NCI-H2107 treated with DMSO at 0.1 percent for 48 hours (cell line): ENCODE measurements around the gene ESAM.
"Not testable (repeated sequence)": the region's sequence is repeated elsewhere in the genome, so short reads cannot be mapped to it uniquely, and the experiment has no call there.

Experiments
- DNase-seq: peaks from one replicate; lab custom pipeline; 2025; ENCODE audit not compliant: unreplicated experiment; lab: John Stamatoyannopoulos, UW

ESAM gene

DNA sequence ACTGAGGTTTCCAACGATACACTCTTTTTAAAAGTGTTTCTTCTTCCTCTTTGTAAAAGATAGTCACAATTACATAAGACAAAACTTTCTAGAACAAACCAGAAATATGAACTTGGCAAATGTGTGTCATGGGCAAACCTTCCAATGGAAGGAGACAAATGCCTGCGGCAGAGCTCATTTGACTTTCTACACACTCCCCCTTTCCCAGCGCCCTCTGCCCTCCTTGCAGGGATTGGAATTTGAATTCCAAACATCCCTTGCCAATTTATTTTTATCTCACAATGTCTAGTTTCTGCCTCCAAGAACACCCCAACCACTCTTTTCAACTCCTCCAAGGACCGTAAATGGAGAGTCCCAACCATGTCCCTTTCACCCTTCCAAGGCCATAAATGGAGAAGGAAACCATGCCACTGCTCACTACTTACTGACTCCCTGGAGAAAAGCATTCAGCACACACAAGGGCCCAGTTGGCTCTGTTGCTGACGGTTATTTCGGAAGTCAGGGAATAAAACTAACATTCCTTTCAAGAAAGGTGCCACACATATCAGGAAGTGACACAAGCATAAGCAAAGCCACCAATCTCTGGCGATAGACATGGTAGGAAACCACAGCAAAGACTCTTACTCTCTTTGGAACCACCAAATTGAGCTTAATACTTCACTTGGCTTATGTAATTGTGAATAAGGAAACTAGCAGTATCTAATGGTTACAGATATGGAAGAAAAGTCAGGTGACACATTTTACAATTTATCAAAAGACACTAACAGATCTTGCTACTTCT lies 15.0 kb upstream of the ESAM start:
- no peak for DNase-seq

DNA sequence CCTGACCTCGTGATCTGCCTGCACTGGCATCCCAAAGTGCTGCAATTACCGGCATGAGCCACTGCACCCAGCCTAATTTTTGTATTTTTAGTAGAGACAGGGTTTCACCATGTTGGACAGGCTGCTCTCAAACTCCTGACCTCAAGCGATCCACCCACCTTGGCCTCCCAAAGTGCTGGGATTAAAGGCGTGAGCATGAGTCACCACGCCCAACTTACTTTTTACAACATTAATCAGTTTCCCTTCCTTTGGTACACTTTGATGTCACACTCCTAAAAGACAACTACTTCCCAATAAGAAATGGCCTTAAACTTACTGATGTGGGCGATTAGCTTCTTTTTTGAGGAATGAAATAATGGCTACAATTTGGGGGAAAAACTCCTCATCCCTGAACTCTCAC lies 8.9 kb upstream of the ESAM start:
- not testable (repeated sequence) for DNase-seq

DNA sequence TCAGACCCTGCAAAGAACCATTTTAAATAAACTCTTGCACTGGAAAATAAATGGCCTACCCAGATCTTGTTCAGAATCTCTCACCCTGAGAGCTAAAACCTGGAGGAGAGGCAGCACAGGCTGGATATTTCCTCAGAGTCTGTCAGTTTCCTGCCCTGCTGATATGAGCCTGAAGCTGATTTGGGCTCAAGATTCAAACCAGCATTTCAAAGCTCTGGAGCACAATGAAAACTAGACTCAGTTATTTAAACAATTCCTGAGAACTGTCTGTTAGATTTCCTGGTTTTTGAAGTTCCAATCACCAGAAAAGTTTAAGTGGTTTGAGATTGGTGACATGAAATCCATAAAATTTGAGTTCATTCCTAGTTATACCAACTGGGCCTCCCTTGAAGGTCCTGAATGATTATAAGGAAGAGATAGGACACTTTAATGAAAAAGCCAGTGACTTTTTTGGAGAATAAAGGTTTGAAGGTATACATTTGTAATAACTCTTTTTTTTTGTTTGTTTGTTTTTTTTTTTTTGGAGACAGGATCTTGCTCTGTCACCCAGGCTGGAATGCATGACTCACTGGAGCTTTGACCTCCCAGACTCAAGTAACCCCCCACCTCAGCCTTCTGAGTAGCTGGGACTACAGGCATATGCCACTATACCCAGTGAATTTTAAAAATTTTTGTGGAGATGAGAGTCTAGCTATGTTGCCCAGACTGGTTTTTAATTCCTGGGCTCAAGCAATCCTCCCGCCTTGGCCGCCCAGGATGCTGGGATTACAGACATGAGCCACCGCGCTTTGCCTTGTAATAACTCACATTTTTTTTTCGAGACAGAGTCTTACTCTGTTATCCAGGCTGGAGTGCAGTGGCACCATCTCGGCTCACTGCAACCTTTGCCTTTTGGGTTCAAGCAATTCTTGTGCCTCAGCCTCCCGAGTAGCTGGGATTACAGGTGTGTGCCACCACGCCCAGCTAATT lies 8.0 kb upstream of the ESAM start:
- no peak for DNase-seq

DNA sequence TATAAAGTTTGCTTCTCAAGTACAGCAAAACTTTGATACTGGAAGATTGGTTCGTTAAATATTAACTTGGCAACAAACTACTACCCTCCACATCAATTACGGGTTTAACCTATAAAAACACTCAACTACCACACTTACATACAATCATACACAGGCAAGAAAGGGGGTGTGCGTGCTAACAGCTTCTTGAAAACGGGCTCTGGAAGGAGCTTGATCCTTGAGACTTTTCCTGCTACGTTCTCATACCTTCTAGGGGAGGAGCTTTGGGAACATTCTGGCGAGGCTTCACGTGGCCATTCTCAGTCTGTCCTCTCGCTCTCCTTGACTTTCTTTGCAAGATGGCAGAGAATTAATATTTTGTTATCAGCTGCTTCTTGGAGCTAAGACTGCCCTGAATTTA lies 6.8 kb upstream of the ESAM start:
- no peak for DNase-seq

DNA sequence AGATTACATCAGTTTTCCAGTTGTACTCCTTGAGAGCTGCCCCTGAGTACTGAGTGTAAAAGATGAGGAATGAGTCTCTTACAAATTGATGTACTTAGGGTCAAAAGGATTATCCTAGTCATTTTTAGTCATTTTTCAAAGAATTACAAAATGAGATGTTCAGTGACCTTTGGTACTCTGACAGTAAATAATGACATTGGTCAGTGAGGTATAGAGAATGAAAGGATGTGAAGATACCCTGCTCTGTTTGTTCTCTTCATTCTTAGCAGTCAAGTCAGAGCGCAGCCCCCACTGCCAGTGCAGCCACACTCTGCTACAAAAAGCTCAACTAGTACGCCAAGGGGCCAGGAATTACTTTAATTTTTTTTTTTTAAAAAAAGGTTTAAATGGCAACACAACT lies 4.1 kb upstream of the ESAM start:
- no peak for DNase-seq

DNA sequence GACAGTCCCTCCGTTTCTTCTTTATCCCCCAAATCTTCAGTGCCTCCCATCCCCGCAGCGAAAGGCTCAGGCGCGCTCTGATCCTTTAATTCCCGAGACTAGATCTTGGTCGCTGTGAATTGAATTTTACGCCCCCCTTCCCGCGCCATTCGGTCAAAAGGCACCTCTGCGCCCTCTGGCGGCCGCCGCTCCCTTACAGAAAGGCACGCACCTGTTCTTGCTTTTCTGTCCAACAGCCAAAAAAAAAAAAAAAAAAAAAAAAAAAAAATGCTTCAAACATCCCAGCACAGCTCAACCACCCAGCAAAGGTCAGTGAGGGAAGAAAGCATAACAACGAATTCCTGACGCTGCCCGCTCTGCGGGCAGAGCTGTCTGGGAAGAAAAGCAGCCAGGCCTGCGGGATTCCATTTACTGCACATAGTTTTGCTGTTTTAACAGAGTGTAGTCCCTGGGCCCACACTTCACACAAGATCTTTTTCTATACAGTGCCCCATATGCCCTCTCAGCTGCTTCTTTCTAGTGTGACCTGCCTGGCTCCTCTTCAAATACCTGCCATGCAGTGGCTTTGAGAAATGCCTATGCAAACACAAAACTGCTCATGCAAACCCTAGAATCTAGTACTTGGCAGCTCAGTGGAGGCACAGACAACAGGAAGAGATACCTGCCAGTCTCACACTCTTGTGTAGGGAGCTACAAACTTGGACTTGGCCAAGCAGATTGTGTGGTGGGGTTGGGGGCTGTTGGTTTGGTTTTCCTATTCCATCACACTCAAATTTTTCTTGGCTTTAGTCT lies 1.3 kb upstream of the ESAM start:
- DNase-seq = peak; percentile 7

DNA sequence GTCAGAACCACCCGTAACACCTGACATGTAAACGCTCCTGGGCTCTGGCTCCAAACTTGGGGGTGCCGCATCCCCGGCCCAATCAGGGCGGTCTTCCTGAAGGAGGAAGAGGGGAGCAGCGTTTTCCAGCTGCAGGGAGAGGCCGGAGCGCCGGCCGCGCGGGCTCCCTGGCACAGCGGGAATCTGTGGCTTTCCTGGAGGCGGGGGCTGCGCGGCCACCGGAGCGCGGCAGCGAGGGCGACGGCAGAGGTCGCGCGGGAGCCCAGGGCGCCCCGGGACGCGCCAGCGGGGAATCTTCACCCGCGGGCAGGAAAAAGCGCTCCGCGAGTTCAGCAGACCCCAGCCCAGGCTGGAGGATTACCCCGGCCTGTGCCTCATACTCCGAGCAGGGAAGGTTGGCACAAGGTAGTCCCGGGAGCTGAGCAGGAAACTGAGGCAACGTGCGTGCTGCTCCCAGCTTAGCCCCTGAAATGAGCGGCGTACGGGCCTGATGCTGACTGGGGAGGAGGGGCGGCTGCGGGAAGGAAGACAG lies 600 bp upstream of the ESAM start:
- DNase-seq = no peak

DNA sequence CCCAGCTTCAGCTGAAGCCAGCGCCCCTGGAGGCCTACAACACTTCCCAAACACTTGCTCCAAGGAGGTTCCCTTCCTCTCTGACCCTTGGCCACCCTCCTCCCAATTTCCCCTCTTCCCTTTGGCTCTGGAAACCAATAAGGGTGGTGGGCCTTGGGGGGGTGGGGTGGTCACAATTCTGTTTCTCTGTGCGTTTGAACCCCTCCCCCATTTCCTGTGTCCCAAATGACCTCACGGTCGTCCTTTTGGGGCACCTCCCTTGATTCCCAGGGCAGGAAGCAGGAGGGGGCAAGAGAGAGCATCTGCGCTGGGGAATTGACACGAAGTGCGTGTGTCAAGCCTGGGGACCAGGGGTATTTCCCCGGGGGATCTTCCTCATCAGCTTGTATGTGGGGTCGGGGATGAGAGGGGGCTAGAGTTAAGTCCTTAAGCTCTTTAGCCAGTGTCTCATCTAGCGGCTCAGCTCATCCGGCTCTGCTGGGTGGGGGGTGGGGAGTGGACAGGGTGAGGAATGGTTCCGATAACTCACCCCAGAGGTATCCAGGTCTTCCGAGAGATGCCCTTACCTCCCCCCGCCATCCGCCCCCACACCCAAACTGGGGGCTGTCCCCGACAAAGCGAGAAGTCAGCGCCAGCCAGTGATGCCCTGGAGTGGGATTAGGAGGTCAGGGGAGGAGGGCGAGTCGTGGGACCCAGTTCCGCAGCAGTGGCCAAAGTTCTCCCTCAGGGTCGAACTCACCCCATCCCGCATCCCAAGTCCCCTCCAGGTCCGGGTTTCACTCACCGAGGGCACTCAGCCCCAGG lies 587 bp downstream of the ESAM start:
- DNase-seq = no peak

DNA sequence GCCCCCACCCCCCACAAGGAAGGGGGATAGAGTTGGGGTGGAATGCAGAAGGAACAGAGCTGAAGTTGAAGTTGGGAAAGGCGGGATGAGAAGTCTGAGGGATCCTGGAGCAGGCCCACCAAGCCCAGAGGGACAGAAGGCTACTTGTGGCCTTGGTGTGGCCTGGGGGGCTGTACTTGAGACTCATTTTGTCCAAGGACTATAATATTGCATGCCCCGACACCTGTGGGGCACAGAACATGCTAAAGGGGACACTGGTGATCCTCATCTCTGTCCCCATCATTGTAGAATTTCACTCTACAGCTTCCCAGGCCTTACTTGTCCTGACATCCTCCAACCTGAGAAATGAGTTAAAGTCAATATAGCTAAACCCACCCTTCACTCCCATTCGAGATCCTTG lies 1.3 kb downstream of the ESAM start:
- DNase-seq = no peak

DNA sequence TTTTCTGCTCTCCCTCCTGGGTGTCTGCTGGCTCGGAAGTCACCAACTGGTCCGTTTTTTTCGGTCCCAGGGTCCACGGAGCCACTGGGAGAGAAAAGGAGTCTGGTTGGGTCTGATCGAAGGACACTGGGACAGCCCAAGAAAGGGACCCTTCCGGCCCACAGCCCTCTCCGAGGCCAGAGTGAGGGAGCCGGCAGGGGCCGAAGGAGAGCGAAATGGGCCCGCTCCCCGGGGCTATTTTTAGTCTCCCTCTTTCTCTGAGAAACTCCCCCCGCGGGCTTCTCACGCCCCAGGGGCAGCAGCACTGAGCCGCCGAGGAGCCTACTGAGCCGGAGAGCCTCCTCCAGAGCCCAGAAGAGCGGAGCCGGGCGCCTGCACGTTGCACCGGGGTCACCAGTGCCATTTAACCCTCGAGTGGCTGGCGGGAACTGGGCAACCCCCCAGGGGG lies 1.9 kb downstream of the ESAM start:
- no peak for DNase-seq

DNA sequence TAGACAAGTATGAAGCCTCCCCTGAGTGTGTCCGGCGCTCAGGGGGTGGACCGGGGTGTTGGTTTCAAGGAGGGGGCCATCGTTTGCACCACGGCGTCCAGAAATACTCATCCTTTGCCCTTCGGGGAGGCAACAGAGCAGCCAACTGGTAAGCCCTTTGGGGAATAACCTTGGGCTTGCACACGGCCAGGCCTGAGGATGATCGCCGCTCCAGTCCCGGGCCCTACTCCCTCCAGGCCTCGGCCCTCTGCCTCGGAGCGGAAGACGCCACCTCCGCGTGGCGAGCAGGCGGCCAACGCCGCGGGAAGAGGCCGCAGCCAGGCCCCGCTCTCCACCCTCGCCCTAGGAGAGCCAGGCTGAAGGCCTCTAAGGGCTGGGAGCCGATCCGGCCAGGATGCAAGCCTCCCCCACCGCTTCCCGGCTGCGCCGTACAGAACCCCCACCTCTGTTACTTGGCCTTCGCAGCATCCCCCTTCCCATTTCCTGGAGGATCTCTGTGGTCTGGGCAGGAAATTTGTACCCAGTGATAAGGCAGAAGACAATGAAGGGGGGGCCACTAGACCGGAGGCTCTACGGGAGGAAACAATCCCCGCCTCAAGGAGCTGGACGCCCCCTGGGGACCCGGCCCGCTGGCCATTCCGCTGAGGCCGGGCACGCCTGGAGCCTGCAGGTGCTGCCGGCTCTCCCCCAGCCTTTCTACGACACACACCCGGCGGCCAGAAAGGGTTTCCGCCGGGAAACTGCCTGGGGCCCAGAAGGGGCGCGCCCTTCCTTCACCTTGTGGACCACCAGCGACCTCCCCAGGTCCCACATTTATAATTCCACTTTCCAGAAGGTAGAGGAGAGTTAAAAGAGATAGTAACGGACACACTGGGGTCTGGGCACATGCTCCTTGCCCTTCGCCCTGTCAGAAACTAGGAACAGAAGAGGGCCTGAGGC lies 2.6 kb downstream of the ESAM start:
- DNase-seq = no peak

DNA sequence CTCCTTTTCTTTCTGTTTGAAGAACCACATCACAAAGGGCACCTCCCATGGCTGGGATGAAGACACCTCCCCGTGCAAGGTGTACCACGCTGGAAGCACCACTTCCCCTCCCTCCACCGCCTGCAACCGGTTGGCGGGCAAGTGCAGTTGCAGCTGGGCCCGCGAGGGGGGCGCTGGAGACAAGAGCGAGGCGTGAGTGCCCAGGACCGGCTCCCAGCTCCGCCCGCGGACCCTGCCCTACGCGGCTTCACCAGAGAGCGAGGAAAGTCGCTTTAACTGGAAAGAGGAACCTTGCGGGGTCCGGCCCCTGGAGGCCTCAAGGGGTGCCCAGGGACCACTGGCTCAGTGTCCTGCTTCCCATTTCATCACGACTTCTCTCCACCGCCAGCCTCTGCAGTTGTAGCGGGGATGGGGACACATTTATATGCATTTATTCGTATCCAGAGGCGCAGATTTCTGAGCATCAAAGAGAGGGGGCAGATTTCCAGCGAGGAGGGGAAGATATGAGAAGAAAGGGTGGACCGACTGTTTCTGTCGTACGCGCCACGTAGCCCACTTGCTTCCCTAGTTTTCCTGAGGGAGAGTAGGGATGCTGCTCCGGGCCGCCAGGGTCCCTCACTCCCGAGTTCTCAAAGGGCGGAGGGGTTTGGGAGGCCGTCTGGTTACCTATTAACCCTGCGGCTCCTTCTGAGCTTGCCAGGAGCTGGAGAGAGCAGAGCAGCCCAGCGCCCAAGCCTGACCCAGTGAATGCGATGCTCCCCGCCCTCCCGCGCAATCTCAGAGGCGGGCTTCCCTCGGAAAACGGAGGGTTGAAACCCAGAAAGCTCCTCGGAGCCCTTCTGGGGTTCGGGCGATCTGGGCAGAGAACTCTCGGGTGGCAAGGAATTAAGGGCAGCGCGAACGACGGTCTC lies 3.5 kb downstream of the ESAM start:
- DNase-seq = peak; percentile 26

DNA sequence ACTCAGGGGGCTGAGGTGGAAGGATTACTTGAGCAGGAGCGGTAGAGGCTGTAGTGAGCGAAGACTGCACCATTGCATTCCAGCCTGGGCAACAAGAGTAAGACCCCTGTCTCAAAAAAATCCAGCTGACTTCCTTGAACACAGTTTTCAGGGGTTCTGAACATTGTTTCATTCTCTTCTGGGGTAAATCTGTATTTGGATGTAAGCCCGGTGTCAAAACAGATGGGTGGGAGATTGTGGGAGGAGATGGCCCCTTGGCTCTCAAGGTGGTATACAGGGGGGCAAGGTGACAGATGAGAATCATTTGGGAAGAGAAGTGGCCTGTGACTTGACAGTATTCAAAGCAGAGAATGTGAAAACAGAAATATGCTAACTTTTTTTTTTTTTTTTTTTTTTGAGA lies 4.8 kb downstream of the ESAM start:
- no peak for DNase-seq

DNA sequence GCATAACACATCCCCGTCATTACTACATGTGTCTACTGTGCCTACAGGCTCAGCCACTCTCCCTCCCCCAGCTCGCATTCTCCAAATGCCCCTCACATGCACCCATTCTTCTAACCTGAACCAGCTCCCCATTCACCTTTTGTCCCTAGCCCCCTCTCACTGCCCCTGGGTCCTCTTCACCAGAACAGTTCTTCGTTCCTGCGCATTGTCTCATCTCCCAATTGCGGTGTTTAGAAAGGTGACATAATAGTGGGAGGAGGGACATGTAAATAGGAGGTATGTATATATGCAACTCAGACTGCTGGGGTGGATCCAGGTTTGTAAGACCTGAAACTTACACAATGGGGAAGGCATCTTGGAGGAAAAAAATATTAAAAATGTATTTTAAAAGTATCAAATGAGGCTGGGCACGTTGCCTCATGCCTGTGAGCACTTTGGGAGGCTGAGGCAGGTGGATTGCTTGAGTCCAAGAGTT lies 5.3 kb downstream of the ESAM start:
- no peak for DNase-seq

DNA sequence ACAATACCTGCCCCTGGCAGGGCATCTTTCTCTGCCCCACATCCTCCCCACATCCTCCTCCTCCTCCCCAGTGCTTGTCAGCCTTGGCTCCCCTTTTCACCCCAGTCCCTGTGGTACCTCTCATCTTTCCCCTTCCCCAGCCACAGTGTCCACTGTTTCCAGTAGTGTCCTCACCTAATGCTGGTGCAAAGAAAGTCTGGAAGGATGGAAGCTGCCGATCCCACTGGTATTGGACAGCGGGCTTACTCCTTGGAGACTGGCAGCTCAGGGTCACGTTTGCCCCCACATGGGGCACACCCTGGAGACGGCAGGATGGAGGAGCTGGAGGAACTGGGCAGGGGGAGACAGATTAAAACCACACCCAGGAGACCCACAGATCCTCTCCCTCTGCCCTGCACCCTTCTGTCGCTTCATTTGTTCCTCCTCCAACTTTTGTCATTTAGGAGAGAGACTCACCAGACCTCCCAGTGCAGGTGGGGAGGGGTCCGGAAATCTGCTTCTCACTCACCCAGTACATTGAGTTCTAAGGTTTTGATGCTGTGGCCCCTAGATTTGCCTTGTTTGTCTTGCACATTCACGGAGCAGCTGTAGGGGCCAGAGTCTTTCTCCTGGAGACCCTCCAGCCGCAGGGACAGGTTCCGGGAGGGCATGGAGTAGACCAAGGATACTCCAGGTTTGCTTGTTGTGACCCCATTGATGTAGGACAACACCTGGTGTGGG lies 5.9 kb downstream of the ESAM start:
- no peak for DNase-seq

DNA sequence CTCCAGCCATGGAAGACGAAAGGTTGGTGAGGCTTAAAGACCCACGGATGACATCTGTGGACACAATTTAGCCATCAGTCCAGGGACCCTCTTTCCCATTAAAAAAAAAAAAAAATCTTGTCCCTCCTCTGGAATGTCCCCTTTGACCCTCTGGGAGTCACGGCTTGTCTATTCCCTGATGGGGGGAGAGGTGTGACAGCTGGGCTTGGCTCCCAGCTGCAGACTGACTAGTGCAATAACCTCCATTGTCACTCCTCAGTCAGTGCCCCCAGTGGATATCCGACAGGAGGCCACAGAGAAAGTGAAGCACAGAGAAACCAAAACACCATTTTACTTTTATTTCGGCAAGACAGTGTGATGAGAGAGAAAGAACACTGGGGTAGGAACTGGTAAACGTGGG lies 7.4 kb downstream of the ESAM start:
- no peak for DNase-seq

DNA sequence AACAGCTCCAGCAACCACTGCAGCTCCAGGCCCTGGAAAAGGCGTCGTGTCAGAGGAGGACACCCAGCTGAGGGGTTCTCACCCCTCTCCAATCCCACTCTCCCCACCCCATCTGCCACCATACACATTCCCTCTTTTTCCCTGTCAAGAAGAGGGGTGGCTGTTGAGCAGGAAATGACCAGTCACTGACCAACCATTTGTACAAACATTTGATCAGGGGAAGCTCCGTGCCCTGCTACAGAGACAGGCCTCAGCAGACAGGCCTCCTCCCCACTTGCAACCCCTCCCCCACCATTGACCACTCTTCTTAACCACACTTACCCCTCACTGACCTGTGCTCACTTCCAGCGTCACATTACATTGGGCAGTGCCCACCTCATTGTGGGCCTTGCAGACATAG lies 7.8 kb downstream of the ESAM start:
- no peak for DNase-seq
